OCI-LY7 (cell line): ENCODE data around the gene SUMO4. TPM values are rescaled to one million over a fixed set of nuclear protein-coding genes. Genes with fewer than 3 reads are reported as not detected.

Experiments
- BruUV-seq: library from RNA; stranded (reverse); fragments of 400-500 nt; replicated peaks from 2 replicates; lab custom pipeline; 2021; lab: Mats Ljungman, UMichigan
- CTCF ChIA-PET: fragments of 300-600 bp; sonication (Branson Sonifier 250); formaldehyde crosslinking; loops from one replicate; lab custom pipeline; 2022; ENCODE audit warnings: antibody characterized with exemption; ENCODE audit not compliant: unreplicated experiment; lab: Charles Lee
- POLR2A ChIA-PET: fragments of 300-600 bp; sonication (Branson Sonifier 250); formaldehyde crosslinking; loops from one replicate; lab custom pipeline; 2022; ENCODE audit warnings: antibody characterized with exemption; lab: Charles Lee
- DNase-seq: peaks from one replicate; pipeline ENCODE4 v3.0.0-alpha.2; 2015; ENCODE audit warnings: low spot score
- H2AFZ ChIP-seq: fragments of 200-600 bp; sonication (generic), shearing (Covaris generic); 2 replicates; pipeline ENCODE4 v1.6.1; 2014; ENCODE audit warnings: mild to moderate bottlenecking, antibody characterized with exemption, low read length, moderate library complexity
- H3K27ac ChIP-seq: fragments of 200-600 bp; sonication (generic); 2 replicates; pipeline ENCODE4 v1.5.1; 2014; ENCODE audit warnings: mixed run types, low read depth, mild to moderate bottlenecking, moderate library complexity, low read length, inconsistent platforms; ENCODE audit not compliant: poor library complexity, severe bottlenecking
- H3K36me3 ChIP-seq: fragments of 200-600 bp; sonication (generic); 2 replicates; pipeline ENCODE4 v1.6.1; 2014; ENCODE audit warnings: mild to moderate bottlenecking, antibody characterized with exemption, low read length, moderate library complexity, mixed read lengths; ENCODE audit not compliant: insufficient read depth
- H3K4me1 ChIP-seq: fragments of 200-600 bp; sonication (generic); 2 replicates; pipeline ENCODE4 v1.5.1; 2014; ENCODE audit warnings: mild to moderate bottlenecking, low read length; ENCODE audit not compliant: insufficient read depth, poor library complexity, severe bottlenecking
- H3K4me2 ChIP-seq: fragments of 200-600 bp; sonication (generic); 2 replicates; pipeline ENCODE4 v1.6.1; 2014; ENCODE audit warnings: mild to moderate bottlenecking, low read length
- H3K4me3 ChIP-seq: fragments of 200-600 bp; sonication (generic); 2 replicates; pipeline ENCODE4 v1.5.1; 2014; ENCODE audit warnings: mild to moderate bottlenecking, low read depth, low read length; ENCODE audit not compliant: poor library complexity, severe bottlenecking
- H3K79me2 ChIP-seq: fragments of 200-600 bp; sonication (generic); 2 replicates; pipeline ENCODE4 v1.6.1; 2016; ENCODE audit warnings: low read depth, mild to moderate bottlenecking, low read length, moderate library complexity, mixed read lengths; ENCODE audit not compliant: insufficient read depth
- H3K9me2 ChIP-seq: fragments of 200-600 bp; sonication (generic); 2 replicates; pipeline ENCODE4 v1.6.1; 2016; ENCODE audit warnings: mild to moderate bottlenecking, low read length, mixed read lengths; ENCODE audit not compliant: insufficient read depth
- H3K9me3 ChIP-seq: fragments of 200-600 bp; sonication (generic); 2 replicates; pipeline ENCODE4 v1.6.1; 2014; ENCODE audit warnings: mild to moderate bottlenecking, mixed run types, low read length, mixed read lengths
- H4K20me1 ChIP-seq: fragments of 200-600 bp; sonication (generic); 2 replicates; pipeline ENCODE4 v1.6.1; 2014; ENCODE audit warnings: mild to moderate bottlenecking, antibody characterized with exemption, low read length, moderate library complexity, mixed read lengths; ENCODE audit not compliant: insufficient read depth
- EZH2phosphoT487 ChIP-seq: fragments of 200-600 bp; sonication (generic); IDR thresholded peaks from 2 replicates; pipeline ENCODE4 v1.6.1; 2018; ENCODE audit warnings: low read depth, borderline replicate concordance, mild to moderate bottlenecking, mixed run types, antibody characterized with exemption, low read length, moderate library complexity, mixed read lengths
- intact Hi-C: fragments of 100-400 bp; cut with micrococcal nuclease; formaldehyde crosslinking; loops from one replicate; pipeline ENCODE4 v1.10.0; 2022; ENCODE audit not compliant: unreplicated experiment
- total RNA-seq, 2 experiments: library from RNA; depleted of rRNA in 1 of 2; stranded (reverse); fragments of >200 nt in 1 of 2; shearing (Covaris generic) in 1 of 2; gene quantifications; 2 replicates each; pipeline ENCODE4 v1.2.3, GENCODE V29; 2014 to 2022
- TF ChIP-seq, protein P1 (sequence below): fragments of 200-600 bp; sonication (generic); conservative IDR thresholded peaks from 2 replicates; pipeline ENCODE4 v1.5.1; 2014; ENCODE audit warnings: mild to moderate bottlenecking, antibody characterized with exemption, low read length, moderate library complexity, mixed read lengths

SUMO4 gene
- total RNA-seq, 2 experiments from 2014 or later, result 3.2 to 3.6 TPM

DNA sequence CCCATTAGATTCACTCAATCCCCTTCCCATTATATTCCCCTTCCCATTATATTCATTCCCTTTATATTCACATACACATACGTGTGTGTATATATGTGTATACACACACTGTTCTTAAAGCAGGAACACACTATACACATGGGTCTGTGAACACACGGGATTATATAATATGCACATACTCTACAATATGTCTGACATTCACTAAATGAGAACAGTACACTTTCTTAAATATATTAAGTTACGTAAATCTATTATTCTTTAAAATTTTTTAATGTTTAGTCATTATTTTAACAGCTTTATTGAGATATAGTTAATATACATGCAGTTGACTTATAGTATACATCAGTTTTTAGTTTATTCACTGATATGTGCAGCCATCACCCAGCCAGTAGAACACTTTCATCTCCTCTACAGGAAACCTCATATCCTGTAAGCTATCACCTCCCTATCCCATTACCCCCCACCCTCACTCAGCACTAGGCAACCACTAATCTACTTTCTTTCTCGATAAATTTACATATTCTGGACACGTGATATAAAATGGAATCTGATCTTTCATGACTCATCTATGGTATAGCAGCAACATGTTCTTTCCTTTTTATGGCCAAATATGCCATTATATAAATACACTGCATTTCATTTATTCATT, 13.9 kb upstream of the SUMO4 start:
- H3K4me1 ChIP-seq, result no peaks in the 10 kb centered on the region
- peaks cover 84% of the 10 kb centered on the region for H3K36me3 ChIP-seq
- no peak overlapping the region for H3K4me3 ChIP-seq
- peaks cover 17% of the 10 kb centered on the region; the same call in 1 of the 2 replicates for H3K9me3 ChIP-seq
- H3K79me2 ChIP-seq, result no peaks in the 10 kb centered on the region
- intact Hi-C loops, result no loop called here
- H3K9me2 ChIP-seq, result no peaks in the 10 kb centered on the region
- no peaks in the 10 kb centered on the region for H4K20me1 ChIP-seq
- DNase-seq, result no peak
- no TSS peak for BruUV-seq
- TF ChIP-seq, protein P1, sequence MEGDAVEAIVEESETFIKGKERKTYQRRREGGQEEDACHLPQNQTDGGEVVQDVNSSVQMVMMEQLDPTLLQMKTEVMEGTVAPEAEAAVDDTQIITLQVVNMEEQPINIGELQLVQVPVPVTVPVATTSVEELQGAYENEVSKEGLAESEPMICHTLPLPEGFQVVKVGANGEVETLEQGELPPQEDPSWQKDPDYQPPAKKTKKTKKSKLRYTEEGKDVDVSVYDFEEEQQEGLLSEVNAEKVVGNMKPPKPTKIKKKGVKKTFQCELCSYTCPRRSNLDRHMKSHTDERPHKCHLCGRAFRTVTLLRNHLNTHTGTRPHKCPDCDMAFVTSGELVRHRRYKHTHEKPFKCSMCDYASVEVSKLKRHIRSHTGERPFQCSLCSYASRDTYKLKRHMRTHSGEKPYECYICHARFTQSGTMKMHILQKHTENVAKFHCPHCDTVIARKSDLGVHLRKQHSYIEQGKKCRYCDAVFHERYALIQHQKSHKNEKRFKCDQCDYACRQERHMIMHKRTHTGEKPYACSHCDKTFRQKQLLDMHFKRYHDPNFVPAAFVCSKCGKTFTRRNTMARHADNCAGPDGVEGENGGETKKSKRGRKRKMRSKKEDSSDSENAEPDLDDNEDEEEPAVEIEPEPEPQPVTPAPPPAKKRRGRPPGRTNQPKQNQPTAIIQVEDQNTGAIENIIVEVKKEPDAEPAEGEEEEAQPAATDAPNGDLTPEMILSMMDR, result no peak
- no peak for TF ChIP-seq EZH2phosphoT487
- ChIA-PET CTCF (no interaction called here), POLR2A (interaction anchor here (0.5 kb wide), 1 partner anchor 117 kb away, joined by 3 read pairs; no protein-coding TSS in a partner anchor)
- no peak overlapping the region for H3K27ac ChIP-seq
- no peak overlapping the region for H3K4me2 ChIP-seq
- no peak overlapping the region for H2AFZ ChIP-seq

DNA sequence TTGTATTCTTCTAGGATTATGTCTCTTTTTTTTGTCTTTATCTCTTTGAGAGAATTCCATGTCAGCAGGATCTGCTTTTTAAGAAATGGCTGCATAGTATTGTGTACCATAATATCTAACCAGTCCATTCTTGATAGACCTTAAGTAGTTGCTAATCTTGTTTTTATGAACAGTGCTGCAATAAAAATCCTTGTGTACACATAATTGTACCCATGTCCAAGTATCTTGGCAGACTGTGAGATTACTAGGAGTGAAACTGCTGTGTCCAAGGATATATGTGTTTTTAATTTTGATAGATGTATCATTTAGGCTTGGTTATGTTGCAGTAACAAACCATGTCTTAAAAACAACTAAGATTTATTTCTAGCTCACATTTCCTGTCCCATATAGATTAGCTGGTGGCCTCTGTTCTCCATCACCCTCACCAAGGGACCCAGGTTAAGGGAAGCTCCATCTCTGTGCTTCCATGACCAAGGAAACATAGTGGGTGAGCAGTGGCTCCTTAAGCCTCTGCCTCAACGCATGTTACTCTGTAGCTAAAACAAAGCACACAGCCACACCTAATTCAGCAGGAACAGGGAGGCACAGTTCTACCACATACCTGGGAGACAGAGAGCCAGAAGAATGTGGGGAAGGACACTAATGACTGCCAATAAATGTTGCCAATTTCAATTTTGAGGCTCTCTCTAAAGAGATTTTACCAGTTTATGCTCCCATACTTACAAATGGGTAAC, 12.1 kb upstream of the SUMO4 start:
- no peaks in the 10 kb centered on the region for H4K20me1 ChIP-seq
- ChIA-PET POLR2A (no interaction called here), CTCF (no interaction called here)
- TF ChIP-seq, protein P1, result no peak
- TF ChIP-seq EZH2phosphoT487, result no peak
- H2AFZ ChIP-seq, result no peak overlapping the region
- H3K9me2 ChIP-seq, result no peaks in the 10 kb centered on the region
- H3K36me3 ChIP-seq, result peaks cover 77% of the 10 kb centered on the region
- H3K4me3 ChIP-seq, result no peak overlapping the region
- BruUV-seq, result no TSS peak
- H3K4me2 ChIP-seq, result no peak overlapping the region
- H3K27ac ChIP-seq, result no peak overlapping the region
- no peak for DNase-seq
- intact Hi-C loops, result no loop called here
- H3K4me1 ChIP-seq, result no peaks in the 10 kb centered on the region
- H3K9me3 ChIP-seq, result peaks cover 17% of the 10 kb centered on the region; the same call in 1 of the 2 replicates
- no peaks in the 10 kb centered on the region for H3K79me2 ChIP-seq
